ENCODE results near the gene APOBEC3H.

GRCh38 chr22:39130152-39130704 is 33.2 kb downstream of the APOBEC3H start:
- TF ChIP-seq CTCF (conservative IDR thresholded peaks at IDR 0.05; ENCODE audit: low read depth, low read length) = no peak
- no peak for TF ChIP-seq EZH2 (IDR thresholded peaks at IDR 0.05; ENCODE audit: borderline replicate concordance, low read depth, low read length, poor library complexity, severe bottlenecking)
